HL-60/S4 treated with phorbol 12-myristate 13-acetate at 8.2 ng/mL for 4 days and 3 days (cell line): Measurements from ENCODE around the gene NDUFA13.

Source experiments
- in situ Hi-C: fragments of 300-500 bp; cut with MboI; formaldehyde crosslinking; loops from 2 replicates; pipeline ENCODE4 v1.15.0; 2022; ENCODE audit warnings: low sequenced_read_pairs

The NDUFA13 gene

GRCh38 chr19:19530423-19530804 is 14.4 kb downstream of the NDUFA13 start:
- in situ Hi-C loops = loop anchor here (10.0 kb wide), 1 partner anchor 114 kb away; the partner anchor contains the start of gene GMIP

- in situ Hi-C loops = loop anchor here (10.0 kb wide), 1 partner anchor 114 kb away; the partner anchor contains the start of gene GMIP
These were observed 14.9 kb downstream of the NDUFA13 start for GRCh38 chr19:19530889-19531288.

- in situ Hi-C loops = loop anchor here (10.0 kb wide), 1 partner anchor 113 kb away; the partner anchor contains the start of gene GMIP
These were observed 16.2 kb downstream of the NDUFA13 start for GRCh38 chr19:19531951-19532805.

DNA sequence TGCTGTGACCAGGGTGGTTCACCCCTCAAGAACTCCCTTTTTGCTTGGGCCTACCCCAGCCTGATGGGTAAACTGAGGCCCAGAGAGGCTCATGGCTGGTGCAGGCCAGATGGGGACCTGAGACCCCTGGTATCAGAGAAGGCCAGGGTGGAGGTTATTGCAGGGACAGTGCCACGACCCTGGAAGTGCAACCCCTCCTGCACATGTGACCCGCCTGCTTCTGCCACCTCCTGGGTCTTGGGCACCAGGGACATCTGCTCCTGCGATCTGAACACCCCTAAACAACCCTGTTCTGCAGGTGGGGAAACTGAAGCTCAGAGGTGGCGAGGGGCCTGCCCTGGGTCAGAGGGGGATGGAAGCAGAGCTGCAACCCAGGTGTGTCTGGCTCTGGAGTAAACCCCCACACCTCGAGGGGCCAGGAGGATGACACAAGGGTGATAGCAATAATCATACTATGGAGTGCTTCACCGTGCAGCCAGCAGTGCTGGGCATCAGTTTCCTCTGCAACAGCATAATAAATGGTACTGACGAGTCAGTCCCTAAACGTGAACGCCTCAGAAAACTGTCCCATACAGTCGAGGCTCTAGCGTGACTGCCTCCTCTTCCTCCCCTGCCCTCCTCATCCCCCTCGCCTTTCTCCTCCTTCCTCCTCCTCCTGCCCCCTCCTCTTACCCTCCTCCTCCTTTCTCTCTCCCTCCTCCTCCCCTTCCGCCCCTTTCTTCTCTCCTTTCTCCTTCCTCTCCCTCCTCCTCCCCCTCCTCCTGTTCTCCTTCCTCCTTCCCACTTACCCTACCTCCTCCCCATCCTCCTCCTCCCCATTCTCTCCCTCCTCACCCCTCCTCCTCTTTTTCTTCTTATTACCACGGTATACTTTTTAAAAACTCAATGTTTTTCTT is 17.0 kb downstream of the NDUFA13 start:
- in situ Hi-C loops = loop anchor here (10.0 kb wide), 1 partner anchor 112 kb away; the partner anchor contains the start of gene GMIP

- in situ Hi-C loops = loop anchor here (10.0 kb wide), 1 partner anchor 111 kb away; the partner anchor contains the start of gene GMIP
These were observed 17.8 kb downstream of the NDUFA13 start for GRCh38 chr19:19533841-19534240.

- in situ Hi-C loops = loop anchor here (10.0 kb wide), 1 partner anchor 110 kb away; the partner anchor contains the start of gene GMIP
These were observed 18.7 kb downstream of the NDUFA13 start for GRCh38 chr19:19534556-19535265.

GRCh38 chr19:19535311-19536191 is 19.5 kb downstream of the NDUFA13 start:
- in situ Hi-C loops = loop anchor here (10.0 kb wide), 1 partner anchor 109 kb away; the partner anchor contains the start of gene GMIP

DNA sequence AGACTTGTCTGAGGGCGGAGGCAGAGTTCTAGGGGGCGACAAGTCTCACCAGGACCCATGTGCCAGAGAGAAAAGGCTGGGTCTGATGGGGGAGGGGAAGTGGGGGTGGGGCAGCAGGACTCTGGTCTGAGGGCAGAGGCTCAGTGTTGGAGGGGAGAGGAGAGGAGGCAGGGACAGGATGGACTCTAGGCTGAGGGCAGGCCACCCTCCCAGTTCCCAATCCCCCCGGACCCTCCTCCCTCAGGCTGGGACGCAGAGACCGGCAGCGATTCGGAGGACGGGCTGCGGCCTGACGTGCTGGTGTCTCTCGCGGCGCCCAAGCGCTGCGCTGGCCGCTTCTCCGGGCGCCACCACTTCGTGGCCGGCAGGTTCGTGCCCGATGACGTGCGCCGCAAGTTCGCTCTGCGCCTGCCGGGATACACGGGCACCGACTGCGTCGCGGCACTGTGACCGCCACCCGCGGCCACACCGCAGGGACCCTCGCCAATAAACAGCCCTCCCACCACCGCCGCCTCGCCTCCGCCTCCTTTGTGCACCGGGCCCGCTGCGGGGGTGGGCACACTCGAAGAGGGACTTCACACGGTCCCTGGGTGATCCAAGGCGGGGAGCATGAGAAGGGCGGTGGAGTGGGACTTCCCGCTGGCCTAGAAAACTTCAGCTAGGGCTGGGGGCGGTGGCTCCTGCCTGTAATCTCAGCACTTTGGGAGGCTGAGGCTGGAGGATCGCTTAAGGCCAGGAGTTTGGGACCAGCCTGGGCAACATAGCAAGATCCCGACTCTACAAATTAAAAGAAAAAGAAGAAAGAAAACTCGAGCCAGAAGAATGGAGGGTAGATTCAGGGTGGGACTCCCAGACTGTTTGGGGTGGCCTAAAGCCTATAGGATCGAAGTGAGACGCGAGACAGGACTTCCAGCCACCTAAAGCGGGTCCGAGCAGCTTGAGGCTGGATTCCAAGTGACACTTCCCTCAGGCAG is 21.3 kb downstream of the NDUFA13 start:
- in situ Hi-C loops = loop anchor here (10.0 kb wide), 1 partner anchor 107 kb away; the partner anchor contains the start of gene GMIP

DNA sequence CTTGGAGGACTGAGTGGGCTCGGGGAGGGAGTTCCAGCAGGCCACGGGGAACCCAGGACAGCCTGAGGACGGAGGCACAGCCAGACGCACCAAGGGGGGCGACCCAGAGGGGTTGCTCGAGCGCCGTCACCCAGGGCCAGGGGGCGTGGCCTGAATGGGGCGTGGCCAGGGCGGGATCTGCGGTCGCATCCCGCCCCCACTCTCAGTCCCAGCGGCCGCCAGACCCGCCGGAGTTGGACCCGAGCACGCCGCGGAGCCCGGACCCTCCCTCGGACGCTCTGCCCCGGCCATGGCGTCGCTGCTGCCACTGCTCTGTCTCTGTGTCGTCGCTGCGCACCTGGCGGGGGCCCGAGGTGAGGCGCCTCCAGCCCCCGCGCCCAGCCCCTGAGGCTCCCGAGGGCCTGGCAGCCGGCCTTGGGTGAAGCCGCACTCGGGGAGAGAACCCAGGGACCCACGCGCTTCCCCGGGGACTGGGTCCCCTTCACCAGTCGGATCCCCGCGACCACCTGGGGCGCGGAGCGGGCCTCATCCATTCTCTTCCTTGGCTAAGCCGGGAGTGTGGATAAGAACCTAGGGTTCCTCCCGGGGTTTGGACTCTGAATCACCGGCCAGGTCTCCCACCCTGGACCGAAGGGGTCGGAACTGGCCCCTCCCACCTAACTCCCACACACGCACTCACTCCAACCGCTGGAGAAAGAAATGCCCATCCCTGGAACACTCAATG is 22.2 kb downstream of the NDUFA13 start, which contains the start of gene CILP2:
Gene CILP2 (plus strand): TSS at position 205 of the 724 bp plus-strand sequence. CDS start 85 bp downstream, at position 290.
- in situ Hi-C loops = loop anchor here (10.0 kb wide), 1 partner anchor 107 kb away; the partner anchor contains the start of gene GMIP

DNA sequence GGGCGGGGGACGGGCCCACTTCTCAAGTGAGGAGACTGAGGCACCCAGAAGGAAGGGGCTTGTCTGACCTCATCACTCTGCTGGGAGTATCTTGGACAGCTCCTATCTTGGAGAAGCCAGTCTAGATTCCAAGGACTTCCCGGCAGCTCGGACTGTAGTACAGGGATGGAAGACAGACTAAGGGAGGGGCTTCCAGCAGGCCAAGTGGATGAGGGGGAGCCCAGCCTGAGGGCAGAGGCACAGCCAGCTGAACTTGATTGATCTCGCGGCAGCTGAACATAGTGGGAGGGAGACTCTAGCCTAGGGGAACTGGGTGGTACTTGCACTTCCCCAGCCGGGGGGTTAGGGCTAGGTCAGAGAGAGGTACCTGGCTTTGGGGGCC is 22.8 kb downstream of the NDUFA13 start:
- in situ Hi-C loops = loop anchor here (10.0 kb wide), 1 partner anchor 106 kb away; the partner anchor contains the start of gene GMIP

DNA sequence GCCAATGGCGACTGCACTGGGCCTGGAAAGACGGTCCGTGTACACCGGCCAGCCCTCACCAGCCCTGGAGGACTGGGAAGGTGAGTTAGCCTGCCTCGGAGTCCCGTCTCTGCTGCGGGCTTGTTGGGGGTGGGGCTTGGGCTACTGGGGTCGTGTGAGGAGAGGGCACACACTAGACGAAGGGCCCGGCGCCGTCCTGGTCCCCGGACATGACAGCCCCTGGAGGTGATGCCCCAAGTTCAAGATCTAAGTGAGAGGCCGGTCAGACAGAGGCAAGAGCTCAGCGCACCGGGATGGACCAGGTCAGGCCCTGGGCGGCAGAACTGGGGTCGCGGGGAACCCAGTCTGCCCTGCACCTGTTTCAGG is 23.7 kb downstream of the NDUFA13 start:
- in situ Hi-C loops = loop anchor here (10.0 kb wide), 1 partner anchor 105 kb away; the partner anchor contains the start of gene GMIP

GRCh38 chr19:19540064-19540714 is 24.2 kb downstream of the NDUFA13 start:
- in situ Hi-C loops = no loop called here

DNA sequence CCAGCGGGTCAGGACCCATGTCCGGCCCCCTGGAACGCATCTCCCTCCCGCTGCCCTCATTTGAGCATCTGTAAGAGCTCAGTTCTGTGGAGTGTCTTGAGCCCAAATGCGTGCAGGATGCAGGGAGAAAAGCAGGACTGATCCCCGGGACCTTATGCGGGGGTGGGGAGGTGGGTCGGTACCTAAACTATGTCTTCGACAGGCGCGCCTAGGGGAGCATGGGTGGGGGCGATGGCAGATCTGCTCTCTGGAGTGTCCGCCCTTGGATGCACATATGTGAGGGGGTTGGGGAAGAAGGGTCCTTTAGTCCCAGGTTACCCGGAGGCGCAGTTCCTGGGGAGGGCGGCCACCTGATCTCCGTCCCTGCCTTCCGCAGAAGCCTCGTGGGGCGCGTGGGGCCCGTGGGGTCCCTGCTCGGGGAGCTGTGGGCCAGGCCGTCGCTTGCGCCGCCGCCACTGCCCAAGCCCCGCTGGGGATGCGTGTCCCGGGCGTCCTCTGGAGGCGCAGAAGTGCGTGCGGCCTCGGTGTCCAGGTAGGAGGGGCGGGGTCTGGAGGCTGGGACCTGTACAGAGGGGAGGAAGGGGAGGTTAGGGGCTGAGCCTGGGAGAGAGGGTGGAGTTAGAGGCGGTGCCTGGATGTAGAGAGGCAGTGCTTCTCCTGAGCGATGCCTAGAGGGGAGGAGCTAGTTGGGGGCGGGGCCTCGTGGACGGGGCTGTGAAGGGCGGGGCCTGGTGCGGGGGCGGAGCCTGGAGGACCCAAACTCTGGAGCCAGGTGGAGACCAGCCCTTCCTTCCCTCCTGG is 24.9 kb downstream of the NDUFA13 start:
- in situ Hi-C loops = no loop called here

GRCh38 chr19:19541616-19542015 is 25.6 kb downstream of the NDUFA13 start:
- in situ Hi-C loops = no loop called here

DNA sequence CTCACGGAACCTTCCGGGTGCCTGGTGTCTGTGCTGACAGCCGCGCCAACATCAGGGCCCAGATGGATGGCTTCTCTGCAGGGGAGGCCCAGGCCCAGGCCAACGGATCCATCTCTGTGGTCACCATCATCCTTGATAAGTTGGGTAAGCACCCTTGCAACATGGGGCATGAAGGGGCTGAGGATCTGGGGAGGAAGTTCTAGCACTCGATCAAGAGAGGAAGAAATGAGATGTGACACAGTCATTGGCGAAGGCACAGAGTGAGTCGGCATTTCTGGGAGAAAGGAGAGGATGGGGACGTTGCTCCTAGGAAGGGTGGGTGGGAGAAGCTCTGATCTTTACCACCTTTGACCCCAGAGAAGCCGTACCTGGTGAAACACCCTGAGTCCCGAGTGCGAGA is 26.5 kb downstream of the NDUFA13 start:
- in situ Hi-C loops = no loop called here

DNA sequence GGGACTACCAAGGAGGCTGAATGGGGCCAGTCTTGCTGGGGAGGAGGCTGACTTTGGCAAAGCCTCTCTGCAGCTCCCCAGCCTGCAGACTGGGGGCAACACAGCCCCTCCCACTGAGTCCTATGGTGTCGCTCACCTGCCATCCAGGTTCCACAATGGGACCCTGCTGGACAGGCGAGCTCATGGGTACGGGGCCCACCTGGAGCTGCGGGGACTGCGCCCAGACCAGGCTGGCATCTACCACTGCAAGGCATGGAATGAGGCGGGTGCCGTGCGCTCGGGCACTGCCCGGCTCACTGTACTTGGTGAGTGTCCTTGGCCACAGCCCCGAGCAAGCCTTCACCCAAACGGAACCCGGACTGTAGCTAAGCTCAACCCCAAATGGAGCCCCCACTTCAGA is 27.1 kb downstream of the NDUFA13 start:
- in situ Hi-C loops = no loop called here
